SK-N-SH treated with all-trans-retinoic acid at 6 μM for 48 hours (cell line): ENCODE results near the gene ALG2.

Experiments
- ATAC-seq: fragments of 200-7000 bp; cut with Tn5 transposase; 3 replicates; pipeline ENCODE4 v1.9.1; 2020; ENCODE audit warnings: mild to moderate bottlenecking, moderate library complexity
- BACH2 ChIP-seq: fragments of 250-450 bp; sonication (Bioruptor Pico); IDR thresholded peaks from 2 replicates; pipeline ENCODE4 v1.9.0; 2021; ENCODE audit warnings: mild to moderate bottlenecking, borderline replicate concordance
- CREB5 ChIP-seq: fragments of 250-450 bp; sonication (Bioruptor Pico); IDR thresholded peaks from 2 replicates; pipeline ENCODE4 v1.5.1; 2020; ENCODE audit warnings: low read depth, mild to moderate bottlenecking, moderate library complexity
- CSDC2 ChIP-seq: fragments of 250-450 bp; sonication (Bioruptor Pico); IDR thresholded peaks from 2 replicates; pipeline ENCODE4 v1.5.0; 2020; ENCODE audit warnings: mild to moderate bottlenecking, moderate library complexity
- CSRNP3 ChIP-seq: fragments of 250-450 bp; sonication (Bioruptor Pico); IDR thresholded peaks from 2 replicates; pipeline ENCODE4 v1.5.1; 2021; ENCODE audit warnings: mild to moderate bottlenecking, moderate library complexity
- GLIS3 ChIP-seq: fragments of 250-450 bp; sonication (Bioruptor Pico); IDR thresholded peaks from 2 replicates; pipeline ENCODE4 v1.5.0; 2020; ENCODE audit warnings: mild to moderate bottlenecking, moderate library complexity
- ISL1 ChIP-seq: fragments of 250-450 bp; sonication (Bioruptor Pico); IDR thresholded peaks from 2 replicates; pipeline ENCODE4 v2.1.2; 2022; ENCODE audit warnings: mild to moderate bottlenecking, moderate library complexity
- OSR1 ChIP-seq: fragments of 250-450 bp; sonication (Bioruptor Pico); IDR thresholded peaks from 2 replicates; pipeline ENCODE4 v1.8.0; 2022; ENCODE audit warnings: moderate library complexity, mild to moderate bottlenecking, inconsistent platforms
- PATZ1 ChIP-seq: fragments of 250-450 bp; sonication (Bioruptor Pico); IDR thresholded peaks from 2 replicates; pipeline ENCODE4 v1.8.0; 2020; ENCODE audit warnings: mild to moderate bottlenecking, moderate library complexity, borderline replicate concordance
- POU6F1 ChIP-seq: fragments of 250-450 bp; sonication (Bioruptor Pico); IDR thresholded peaks from 2 replicates; pipeline ENCODE4 v1.8.0; 2021; ENCODE audit warnings: low read depth, mild to moderate bottlenecking, moderate library complexity, borderline replicate concordance
- PPARA ChIP-seq: fragments of 250-450 bp; sonication (Bioruptor Pico); IDR thresholded peaks from 2 replicates; pipeline ENCODE4 v1.5.0; 2020; ENCODE audit warnings: mild to moderate bottlenecking, borderline replicate concordance
- RARB ChIP-seq: fragments of 250-450 bp; sonication (Bioruptor Pico); IDR thresholded peaks from 2 replicates; pipeline ENCODE4 v1.8.0; 2021; ENCODE audit warnings: mild to moderate bottlenecking, moderate library complexity
- SNAI2 ChIP-seq: fragments of 250-450 bp; sonication (Bioruptor Pico); IDR thresholded peaks from 2 replicates; pipeline ENCODE4 v1.5.0; 2020; ENCODE audit warnings: mild to moderate bottlenecking, moderate library complexity
- TCF4 ChIP-seq: fragments of 250-450 bp; sonication (Bioruptor Pico); IDR thresholded peaks from 2 replicates; pipeline ENCODE4 v1.8.0; 2021; ENCODE audit warnings: mild to moderate bottlenecking, moderate library complexity, borderline replicate concordance
- TSHZ2 ChIP-seq: fragments of 250-450 bp; sonication (Bioruptor Pico); IDR thresholded peaks from 2 replicates; pipeline ENCODE4 v1.5.0; 2020; ENCODE audit warnings: mild to moderate bottlenecking, moderate library complexity
- ZC3H10 ChIP-seq: fragments of 250-450 bp; sonication (Bioruptor Pico); IDR thresholded peaks from 2 replicates; pipeline ENCODE4 v1.5.1; 2021; ENCODE audit warnings: mild to moderate bottlenecking, moderate library complexity
- ZFP3 ChIP-seq: fragments of 250-450 bp; sonication (Bioruptor Pico); IDR thresholded peaks from 2 replicates; pipeline ENCODE4 v1.5.0; 2020; ENCODE audit warnings: mild to moderate bottlenecking, moderate library complexity
- ZFP30 ChIP-seq: fragments of 450-650 bp; formaldehyde crosslinking; IDR thresholded peaks from 2 replicates; pipeline ENCODE4 v1.5.0; 2022; ENCODE audit warnings: mild to moderate bottlenecking, moderate library complexity
- ZNF565 ChIP-seq: fragments of 450-650 bp; formaldehyde crosslinking; conservative IDR thresholded peaks from 2 replicates; pipeline ENCODE4 v1.5.0; 2020; ENCODE audit warnings: low read depth, mild to moderate bottlenecking, moderate library complexity
- ZNF70 ChIP-seq: fragments of 450-650 bp; formaldehyde crosslinking; IDR thresholded peaks from 2 replicates; pipeline ENCODE4 v1.5.0; 2020; ENCODE audit warnings: mild to moderate bottlenecking, moderate library complexity
- ZNF8 ChIP-seq: fragments of 450-650 bp; formaldehyde crosslinking; IDR thresholded peaks from 2 replicates; pipeline ENCODE4 v1.5.0; 2020; ENCODE audit warnings: mild to moderate bottlenecking, moderate library complexity

ALG2 gene

GRCh38 chr9:99253772-99254431 is 32.2 kb upstream of the ALG2 start:
- no peak for ATAC-seq
- no peak for TF ChIP-seq CSRNP3 (CRISPR knock-in tag)
- no peak for TF ChIP-seq TCF4 (CRISPR knock-in tag)
- no peak for TF ChIP-seq SNAI2 (CRISPR knock-in tag)
- no peak for TF ChIP-seq ZC3H10 (CRISPR knock-in tag)
- TF ChIP-seq BACH2 (CRISPR knock-in tag), result no peak
- no peak for TF ChIP-seq GLIS3
- TF ChIP-seq RARB (CRISPR knock-in tag), result no peak
- no peak for TF ChIP-seq ZNF565 (CRISPR knock-in tag)
- TF ChIP-seq PATZ1 (CRISPR knock-in tag), result no peak
- no peak for TF ChIP-seq ZNF8 (CRISPR knock-in tag)
- no peak for TF ChIP-seq PPARA
- no peak for TF ChIP-seq POU6F1 (CRISPR knock-in tag)
- TF ChIP-seq OSR1 (CRISPR knock-in tag), result no peak
- no peak for TF ChIP-seq CSDC2 (CRISPR knock-in tag)
- TF ChIP-seq, all 23 proteins: peak for 0

- ATAC-seq, result no peak
These were observed 31.4 kb upstream of the ALG2 start for GRCh38 chr9:99253134-99253533.

GRCh38 chr9:99251157-99251556 is 29.4 kb upstream of the ALG2 start:
- no peak for ATAC-seq
- TF ChIP-seq PATZ1 (CRISPR knock-in tag) (no peak), ZFP30 (no peak), ZNF8 (CRISPR knock-in tag) (no peak), SNAI2 (CRISPR knock-in tag) (no peak), RARB (CRISPR knock-in tag) (no peak), ISL1 (CRISPR knock-in tag) (no peak), CREB5 (CRISPR knock-in tag) (no peak), POU6F1 (CRISPR knock-in tag) (no peak), ZNF70 (no peak), CSDC2 (CRISPR knock-in tag) (no peak)

More at GRCh38 chr9:99253134-99253533, 31.4 kb upstream of the ALG2 start:
- TF ChIP-seq ZFP3 (CRISPR knock-in tag) (no peak), OSR1 (CRISPR knock-in tag) (no peak), ZNF565 (CRISPR knock-in tag) (no peak), TSHZ2 (CRISPR knock-in tag) (no peak), TCF4 (CRISPR knock-in tag) (no peak), ZNF8 (CRISPR knock-in tag) (no peak), CSDC2 (CRISPR knock-in tag) (no peak), SNAI2 (CRISPR knock-in tag) (no peak), ISL1 (CRISPR knock-in tag) (no peak), RARB (CRISPR knock-in tag) (no peak)
- TF ChIP-seq, all 23 proteins: peak for 0
